HG03280 (cell line): ENCODE data around the gene HHIPL1.

Experiments used
- ATAC-seq: cut with Tn5 transposase; IDR thresholded peaks from one replicate; pipeline ENCODE4 v1.9.1; 2021; ENCODE audit warnings: mild to moderate bottlenecking, moderate library complexity; ENCODE audit not compliant: unreplicated experiment

HHIPL1 gene

GRCh38 chr14:99673305-99674063 is 28.6 kb downstream of the HHIPL1 start:
- ATAC-seq, result no peak

GRCh38 chr14:99674064-99674650 is 29.2 kb downstream of the HHIPL1 start:
- no peak for ATAC-seq

- ATAC-seq, result no peak
These were observed 29.9 kb downstream of the HHIPL1 start for GRCh38 chr14:99674776-99675381.

GRCh38 chr14:99675382-99675835 is 30.5 kb downstream of the HHIPL1 start:
- ATAC-seq, result no peak

- ATAC-seq, result no peak
These were observed 31.0 kb downstream of the HHIPL1 start for GRCh38 chr14:99675951-99676350.

GRCh38 chr14:99676657-99677056 is 31.7 kb downstream of the HHIPL1 start:
- no peak for ATAC-seq

GRCh38 chr14:99677231-99678140 is 32.6 kb downstream of the HHIPL1 start:
- ATAC-seq, result no peak

GRCh38 chr14:99678198-99678597 is 33.3 kb downstream of the HHIPL1 start:
- no peak for ATAC-seq

- no peak for ATAC-seq
These were observed 34.2 kb downstream of the HHIPL1 start for GRCh38 chr14:99679111-99679510.

GRCh38 chr14:99679543-99679942 is 34.6 kb downstream of the HHIPL1 start:
- no peak for ATAC-seq

GRCh38 chr14:99679996-99680395 is 35.1 kb downstream of the HHIPL1 start:
- ATAC-seq, result no peak

- ATAC-seq, result no peak
These were observed 36.3 kb downstream of the HHIPL1 start for GRCh38 chr14:99681101-99681831.

GRCh38 chr14:99681832-99682148 is 36.9 kb downstream of the HHIPL1 start:
- no peak for ATAC-seq

- peak; percentile 35 for ATAC-seq
These were observed 38.1 kb downstream of the HHIPL1 start for GRCh38 chr14:99682809-99683618.

GRCh38 chr14:99683619-99684409 is 38.9 kb downstream of the HHIPL1 start, which contains the start of gene CYP46A1:
CYP46A1 (plus strand) TSS chr14:99684298; CDS start chr14:99684418, 120 bp downstream.
- ATAC-seq, result peak; percentile 94

GRCh38 chr14:99684410-99684934 is 39.5 kb downstream of the HHIPL1 start:
- ATAC-seq, result peak; percentile 33

- no peak for ATAC-seq
These were observed 40.2 kb downstream of the HHIPL1 start for GRCh38 chr14:99685151-99685591.

GRCh38 chr14:99685596-99685995 is 40.7 kb downstream of the HHIPL1 start:
- ATAC-seq, result no peak
